GM04504 (cell line): ENCODE results near the gene PACSIN2.
"Not testable (repeated sequence)": the region's sequence is repeated elsewhere in the genome, so short reads cannot be mapped to it uniquely, and the experiment has no call there.

Experiments
- DNase-seq: peaks from one replicate; pipeline ENCODE4 v3.0.0-alpha.2; 2012; ENCODE audit warnings: low read depth

Gene PACSIN2

GRCh38 chr22:42926104-42926503 lies 88.8 kb downstream of the PACSIN2 start:
- no peak for DNase-seq

- DNase-seq = no peak
These were observed 89.4 kb downstream of the PACSIN2 start for GRCh38 chr22:42925598-42925997.

GRCh38 chr22:42925031-42925430 lies 89.9 kb downstream of the PACSIN2 start:
- not testable (repeated sequence) for DNase-seq

DNA sequence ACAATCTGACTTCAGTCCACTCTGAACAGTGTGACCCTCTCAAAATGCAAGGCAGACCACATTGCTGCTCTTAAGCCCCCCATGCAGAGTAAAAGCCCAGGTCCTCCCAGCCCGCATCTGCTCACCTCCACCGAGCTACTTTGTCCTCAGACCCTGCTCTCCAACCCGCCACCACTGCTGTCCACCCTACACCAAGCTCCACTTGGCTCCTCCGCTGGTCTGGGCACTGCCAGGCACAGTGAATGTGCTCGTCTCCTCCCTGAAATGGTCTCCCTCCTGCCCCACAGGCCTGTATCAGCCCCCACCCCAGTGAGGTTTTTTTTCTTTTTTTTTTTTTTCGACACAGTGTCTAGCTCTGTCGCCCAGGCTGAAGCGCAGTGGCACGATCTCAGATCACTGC lies 90.5 kb downstream of the PACSIN2 start:
- no peak for DNase-seq

DNA sequence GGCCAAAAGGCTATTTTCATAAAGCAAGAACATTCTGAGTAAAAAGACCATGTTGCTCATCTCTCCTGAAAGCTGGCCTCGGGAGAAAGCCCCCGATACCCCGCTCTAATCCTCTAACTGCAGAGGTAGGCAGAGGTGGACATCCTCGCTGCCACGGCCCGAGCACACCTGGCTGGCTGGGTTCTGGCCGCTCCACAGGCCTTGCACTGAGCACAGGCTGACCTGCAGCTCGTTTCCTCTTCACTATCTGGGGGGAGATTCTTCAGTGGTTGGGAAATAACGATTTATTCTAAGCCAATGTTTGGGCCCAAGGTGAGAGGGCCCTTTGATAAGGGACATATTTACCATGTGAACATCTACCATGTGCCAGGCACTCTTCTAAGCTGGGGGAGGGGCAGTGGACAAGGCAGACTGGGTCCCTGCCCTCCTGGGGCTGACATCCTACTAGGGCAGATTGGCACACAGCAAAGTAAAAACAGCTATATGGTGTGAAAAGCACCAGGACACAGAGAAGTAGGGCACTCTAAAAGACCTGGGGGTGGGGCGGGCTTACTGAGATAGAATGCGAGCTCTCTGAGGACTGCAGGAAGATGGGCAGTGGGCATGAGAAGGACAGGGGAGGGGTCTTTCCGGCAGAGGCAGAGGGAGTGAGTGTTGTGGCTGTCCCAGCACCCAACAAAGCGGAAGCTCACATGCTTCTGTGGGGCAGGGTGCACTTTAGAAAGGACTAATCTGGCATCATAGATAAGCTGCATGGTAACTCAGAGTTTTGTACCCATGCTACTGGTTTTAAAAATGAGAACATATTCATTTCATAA lies 92.4 kb downstream of the PACSIN2 start:
- DNase-seq = no peak

GRCh38 chr22:42920101-42920820 lies 94.7 kb downstream of the PACSIN2 start:
- DNase-seq = no peak

GRCh38 chr22:42919199-42919598 lies 95.8 kb downstream of the PACSIN2 start:
- no peak for DNase-seq

- DNase-seq = no peak
These were observed 96.4 kb downstream of the PACSIN2 start for GRCh38 chr22:42918500-42918899.

- DNase-seq = not testable (repeated sequence)
These were observed 97.6 kb downstream of the PACSIN2 start for GRCh38 chr22:42917358-42917757.

GRCh38 chr22:42915980-42916765 lies 98.8 kb downstream of the PACSIN2 start:
- DNase-seq = no peak

DNA sequence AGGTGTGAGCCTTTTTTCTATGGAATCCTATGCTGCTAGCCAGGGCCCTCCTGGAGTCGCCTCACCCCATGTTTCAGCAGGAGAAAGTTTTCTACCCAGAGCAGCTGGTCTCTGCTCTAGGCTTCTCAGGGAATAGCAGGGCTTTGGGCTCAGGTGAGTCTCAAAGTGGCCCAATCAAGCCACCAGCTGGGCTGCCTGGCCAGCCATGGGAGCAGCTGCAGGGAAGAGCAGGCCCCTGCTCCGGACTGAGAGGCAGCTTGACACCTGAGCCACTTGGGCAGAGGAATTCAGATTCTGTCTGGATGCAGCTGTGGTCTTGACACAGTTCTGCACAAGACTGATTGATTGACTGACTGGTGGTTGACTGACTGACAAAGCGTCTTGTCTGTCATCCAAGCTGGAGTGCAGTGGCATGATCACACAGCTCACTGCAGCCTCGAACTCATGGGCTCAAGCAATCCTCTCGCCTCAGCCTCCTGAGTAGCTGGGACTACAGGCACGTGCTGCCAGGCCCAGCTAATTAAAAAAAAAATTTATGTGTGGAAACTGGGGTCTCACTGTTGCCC lies 100.4 kb downstream of the PACSIN2 start:
- DNase-seq = no peak

DNA sequence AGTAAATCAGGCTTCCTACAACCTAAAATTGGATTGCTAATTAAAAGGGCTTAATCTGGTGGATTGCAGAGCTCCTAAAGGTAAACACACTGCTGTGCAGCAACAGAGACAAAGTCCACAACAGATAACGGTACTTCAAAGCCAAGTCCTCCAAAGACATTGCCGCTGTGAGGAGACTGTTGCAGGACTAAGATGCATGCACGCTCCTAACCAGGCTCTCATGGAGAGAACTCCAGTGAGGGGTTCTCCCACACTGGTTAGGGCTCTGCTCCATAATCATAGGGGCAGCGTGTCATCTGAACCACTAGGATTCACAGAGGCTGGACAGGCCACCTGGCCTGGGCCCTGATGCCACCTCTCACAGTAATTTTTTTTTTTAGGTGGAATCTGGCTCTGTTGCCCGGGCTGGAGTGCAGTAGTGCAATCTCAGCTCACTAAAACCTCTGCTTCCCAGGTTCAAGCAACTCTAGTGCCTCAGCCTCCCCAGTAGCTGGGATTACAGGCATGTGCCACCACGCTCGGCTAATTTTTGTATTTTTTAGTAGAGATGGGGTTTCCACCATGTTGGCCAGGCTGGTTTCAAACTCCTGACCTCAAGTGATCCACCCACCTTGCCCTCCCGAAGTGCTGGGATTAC lies 101.0 kb downstream of the PACSIN2 start:
- DNase-seq = no peak

DNA sequence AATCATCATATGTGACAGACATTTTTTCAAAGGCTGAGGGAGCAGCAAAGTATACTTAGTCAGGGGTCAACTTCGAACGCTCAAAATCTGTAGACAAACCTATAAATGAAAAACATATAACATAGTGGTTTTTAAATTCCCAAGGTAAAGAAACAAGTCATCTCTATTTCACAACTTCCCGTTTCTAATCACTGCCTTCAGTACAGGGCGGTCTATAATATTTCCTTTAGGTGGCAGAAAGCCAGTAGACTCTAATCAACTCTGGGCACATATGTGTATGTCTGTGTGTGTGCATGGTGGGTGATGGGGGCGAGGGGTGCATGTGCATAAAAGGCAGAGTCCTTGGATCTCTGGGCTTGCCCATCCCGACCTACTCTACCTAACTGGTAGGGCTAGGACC lies 102.9 kb downstream of the PACSIN2 start:
- no peak for DNase-seq

GRCh38 chr22:42910221-42910942 lies 104.6 kb downstream of the PACSIN2 start:
- DNase-seq = no peak

- no peak for DNase-seq
These were observed 105.4 kb downstream of the PACSIN2 start for GRCh38 chr22:42909363-42910058.

DNA sequence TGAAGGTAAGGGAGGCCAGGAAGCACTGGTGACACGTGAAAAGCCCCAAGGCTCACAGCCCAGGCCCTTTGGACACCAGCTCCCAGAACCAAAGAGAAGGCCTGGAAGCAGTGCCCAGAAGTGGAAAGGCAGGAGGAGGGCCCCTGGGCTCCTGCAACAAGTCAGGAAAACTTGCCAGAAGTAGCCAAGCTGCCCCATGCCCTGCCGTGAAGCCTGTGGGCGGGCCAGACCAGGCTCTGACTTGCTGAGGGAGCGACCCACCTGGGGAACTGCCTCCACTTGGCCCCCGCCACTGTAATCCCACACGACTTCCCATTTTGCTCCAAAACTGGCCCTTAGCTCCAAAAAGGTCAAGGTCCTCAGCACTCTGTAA lies 106.6 kb downstream of the PACSIN2 start:
- DNase-seq = no peak

- no peak for DNase-seq
These were observed 107.3 kb downstream of the PACSIN2 start for GRCh38 chr22:42907404-42908373.

DNA sequence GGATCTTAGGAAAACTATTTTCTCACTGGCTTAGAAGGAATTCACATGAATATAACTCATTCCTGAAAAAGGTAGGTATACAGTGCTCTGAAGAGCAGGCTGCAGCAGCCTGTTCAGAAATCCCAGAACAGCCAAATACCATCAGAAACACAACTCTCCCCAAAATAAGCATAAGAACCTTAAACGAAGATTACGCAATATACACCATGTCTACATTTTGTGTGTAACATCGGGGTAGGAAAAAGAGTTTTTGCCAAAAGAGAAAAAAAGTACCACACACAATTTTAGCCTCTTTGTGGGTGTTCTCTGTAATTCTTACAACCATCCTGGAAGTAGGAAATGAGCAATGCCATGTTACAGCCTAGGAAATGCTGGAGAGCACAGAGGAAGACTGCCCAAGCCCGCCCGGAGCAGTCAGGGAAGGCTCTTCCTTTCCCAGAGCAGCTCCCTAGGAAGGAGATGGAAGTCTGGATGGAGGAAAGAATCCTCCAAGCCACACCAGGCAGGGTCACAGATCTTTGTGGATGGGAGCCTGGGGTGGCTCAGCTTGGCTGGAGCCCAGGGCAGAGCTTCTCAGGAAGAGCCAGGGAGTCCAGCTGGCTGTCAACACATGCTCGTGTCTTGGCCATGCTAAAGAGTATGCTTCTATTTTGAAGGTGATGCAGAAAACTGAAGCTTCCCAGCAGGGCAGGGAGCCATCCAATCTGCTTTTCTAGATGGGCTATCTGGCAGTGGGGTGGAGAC lies 108.2 kb downstream of the PACSIN2 start:
- no peak for DNase-seq
